HG03565 (cell line): Measurements from ENCODE around the gene GPX4.

ENCODE experiments used
- ATAC-seq: cut with Tn5 transposase; IDR thresholded peaks from one replicate; pipeline ENCODE4 v1.9.1; 2021; ENCODE audit warnings: mild to moderate bottlenecking, moderate library complexity; ENCODE audit not compliant: unreplicated experiment

GPX4 gene

GRCh38 chr19:1068009-1069001 lies 35.5 kb upstream of the GPX4 start:
- ATAC-seq = no peak

- ATAC-seq = no peak
These were observed 34.6 kb upstream of the GPX4 start for GRCh38 chr19:1069009-1069779.

GRCh38 chr19:1070576-1070930 lies 33.2 kb upstream of the GPX4 start:
- ATAC-seq = no peak

GRCh38 chr19:1070931-1071791 lies 32.6 kb upstream of the GPX4 start:
- no peak for ATAC-seq

- no peak for ATAC-seq
These were observed 31.3 kb upstream of the GPX4 start for GRCh38 chr19:1072371-1073015.

GRCh38 chr19:1073063-1073955 lies 30.5 kb upstream of the GPX4 start:
- ATAC-seq = no peak

GRCh38 chr19:1073956-1074517 lies 29.8 kb upstream of the GPX4 start:
- no peak for ATAC-seq

GRCh38 chr19:1074544-1075283 lies 29.1 kb upstream of the GPX4 start:
- ATAC-seq = no peak

- no peak for ATAC-seq
These were observed 27.8 kb upstream of the GPX4 start for GRCh38 chr19:1076046-1076386.

GRCh38 chr19:1076951-1077350 lies 26.8 kb upstream of the GPX4 start:
- peak; percentile 40 for ATAC-seq

GRCh38 chr19:1079566-1080111 lies 24.2 kb upstream of the GPX4 start:
- no peak for ATAC-seq

GRCh38 chr19:1080360-1081161 lies 23.2 kb upstream of the GPX4 start:
- no peak for ATAC-seq

- no peak for ATAC-seq
These were observed 22.3 kb upstream of the GPX4 start for GRCh38 chr19:1081301-1082164.

GRCh38 chr19:1082165-1082927 lies 21.4 kb upstream of the GPX4 start:
- no peak for ATAC-seq

- ATAC-seq = no peak
These were observed 20.6 kb upstream of the GPX4 start for GRCh38 chr19:1082928-1083816.
